H1 (cell line): ENCODE measurements around the gene KLHL5. TPM values are rescaled to one million over a fixed set of nuclear protein-coding genes. Genes with fewer than 3 reads are reported as not detected.

Experiments
- CTCF ChIA-PET: fragments of 300-600 bp; sonication (Branson Sonifier 250); formaldehyde crosslinking; loops from one replicate; lab custom pipeline; 2021; ENCODE audit not compliant: partially characterized antibody; lab: Charles Lee
- POLR2A ChIA-PET: fragments of 300-600 bp; sonication (Branson Sonifier 250); formaldehyde crosslinking; loops from one replicate; lab custom pipeline; 2021; ENCODE audit warnings: inconsistent platforms; ENCODE audit not compliant: partially characterized antibody; lab: Charles Lee
- DNase-seq, 2 experiments: peaks; one replicate each; pipeline versions ENCODE4 v3.0.0 to v3.0.0-alpha.2; 2010 to 2022; ENCODE audit warnings: low spot score in 2 of 2, low read depth in 1 of 2, mixed read lengths in 1 of 2
- FAIRE-seq: peaks from 2 replicates; lab custom pipeline; 2011; peaks lifted over from hg19 to GRCh38; lab: Jason Lieb, UNC
- H2AFZ ChIP-seq: 2 replicates; pipeline ENCODE4 v1.8.1; 2012; ENCODE audit warnings: low read length, inconsistent platforms
- H2AK5ac ChIP-seq: 2 replicates; pipeline ENCODE4 v1.6.1; 2013; ENCODE audit warnings: low read depth, low read length
- H2BK120ac ChIP-seq: replicated peaks from 2 replicates; pipeline ENCODE3; 2013; ENCODE audit warnings: low read depth, low read length, inconsistent platforms
- H2BK12ac ChIP-seq: 2 replicates; pipeline ENCODE4 v1.6.1; 2013; ENCODE audit warnings: low read depth, low read length
- H2BK15ac ChIP-seq: 2 replicates; pipeline ENCODE4 v1.6.1; 2013; ENCODE audit warnings: low read length
- H2BK20ac ChIP-seq: 2 replicates; pipeline ENCODE4 v1.6.1; 2013; ENCODE audit warnings: low read length
- H2BK5ac ChIP-seq: 2 replicates; pipeline ENCODE4 v1.6.1; 2013; ENCODE audit warnings: low read depth, low read length
- H3K14ac ChIP-seq: 2 replicates; pipeline ENCODE4 v1.6.1; 2013; ENCODE audit warnings: inconsistent platforms; ENCODE audit not compliant: insufficient read length
- H3K18ac ChIP-seq: 2 replicates; pipeline ENCODE4 v1.6.1; 2013; ENCODE audit warnings: low read length; ENCODE audit errors: extremely low read depth
- H3K23ac ChIP-seq: 2 replicates; pipeline ENCODE4 v1.6.1; 2013; ENCODE audit warnings: inconsistent platforms; ENCODE audit not compliant: insufficient read length
- H3K23me2 ChIP-seq: 2 replicates; pipeline ENCODE4 v1.6.1; 2013; ENCODE audit warnings: low read depth, low read length
- H3K27ac ChIP-seq: 2 replicates; pipeline ENCODE4 v1.6.1; 2011; ENCODE audit warnings: low read depth, low read length, inconsistent platforms
- H3K27me3 ChIP-seq, 4 experiments: replicated peaks in 1 of 4; 1 replicate in 1 of 4; 2 replicates in 3 of 4; pipeline versions ENCODE4 v1.6.1 to v1.8.1; 2011 to 2013; ENCODE audit warnings: low read length in 3 of 4, mild to moderate bottlenecking in 3 of 4, inconsistent platforms in 2 of 4, mixed read lengths in 2 of 4, moderate library complexity in 1 of 4; ENCODE audit not compliant: control insufficient read depth in 3 of 4, insufficient read depth in 3 of 4; ENCODE audit errors: extremely low read depth in 1 of 4
- H3K36me3 ChIP-seq, 4 experiments: 2 replicates each; pipeline versions ENCODE4 v1.6.1 to v1.8.1; 2011 to 2013; ENCODE audit warnings: mild to moderate bottlenecking in 4 of 4, low read length in 3 of 4, moderate library complexity in 2 of 4, control low read depth in 1 of 4, inconsistent platforms in 1 of 4; ENCODE audit not compliant: insufficient read depth in 4 of 4, control insufficient read depth in 2 of 4
- H3K4ac ChIP-seq: replicated peaks from 2 replicates; pipeline ENCODE3; 2013; ENCODE audit warnings: low read length, low read depth, mixed read lengths, inconsistent platforms; ENCODE audit not compliant: insufficient read length
- H3K4me1 ChIP-seq, 4 experiments: replicated peaks in 1 of 4; 1 replicate in 1 of 4; 2 replicates in 3 of 4; pipeline versions ENCODE4 v1.6.1 to v1.8.1; 2011 to 2013; ENCODE audit warnings: low read length in 3 of 4, inconsistent platforms in 2 of 4, mixed read lengths in 1 of 4; ENCODE audit not compliant: insufficient read depth in 4 of 4, control insufficient read depth in 3 of 4
- H3K4me2 ChIP-seq, 2 experiments: 2 replicates each; pipeline versions ENCODE4 v1.6.1 to v1.8.1; 2011 to 2013; ENCODE audit warnings: low read depth in 2 of 2, low read length in 2 of 2, control low read depth in 1 of 2, inconsistent platforms in 1 of 2, mild to moderate bottlenecking in 1 of 2; ENCODE audit not compliant: insufficient read depth in 1 of 2
- H3K4me3 ChIP-seq, 4 experiments: fragments of 200-600, 300-600 bp in 1 of 4; sonication (generic), shearing (Covaris generic), sonication (Bioruptor Twin) in 1 of 4; 2 replicates each; pipeline versions ENCODE4 v1.5.1 to v1.8.1; 2011 to 2016; ENCODE audit warnings: low read length in 4 of 4, low read depth in 3 of 4, control low read depth in 2 of 4, inconsistent platforms in 2 of 4, mild to moderate bottlenecking in 2 of 4, mixed read lengths in 1 of 4, moderate library complexity in 1 of 4; ENCODE audit not compliant: insufficient read depth in 2 of 4; ENCODE audit errors: extremely low read depth in 1 of 4
- H3K56ac ChIP-seq: replicated peaks from 2 replicates; pipeline ENCODE3; 2013; ENCODE audit warnings: low read depth, mild to moderate bottlenecking, mixed read lengths, low read length, inconsistent platforms; ENCODE audit not compliant: insufficient read length
- H3K79me1 ChIP-seq: 2 replicates; pipeline ENCODE4 v1.6.1; 2013; ENCODE audit warnings: low read depth, low read length, control low read depth
- H3K79me2 ChIP-seq, 2 experiments: 2 replicates each; pipeline versions ENCODE4 v1.6.1 to v1.8.1; 2012 to 2013; ENCODE audit warnings: low read length in 2 of 2, mild to moderate bottlenecking in 2 of 2, inconsistent platforms in 1 of 2; ENCODE audit not compliant: insufficient read depth in 2 of 2, control insufficient read depth in 1 of 2
- H3K9ac ChIP-seq, 4 experiments: replicated peaks in 1 of 4; 1 replicate in 1 of 4; 2 replicates in 3 of 4; pipeline versions ENCODE4 v1.6.1 to v1.8.1; 2011 to 2013; ENCODE audit warnings: low read depth in 3 of 4, low read length in 3 of 4, control low read depth in 2 of 4, mild to moderate bottlenecking in 2 of 4, moderate library complexity in 2 of 4, inconsistent platforms in 1 of 4; ENCODE audit errors: extremely low read depth in 1 of 4
- H3K9me3 ChIP-seq, 2 experiments: 2 replicates each; pipeline versions ENCODE4 v1.6.1 to v1.8.1; 2012 to 2013; ENCODE audit warnings: mild to moderate bottlenecking in 2 of 2, moderate library complexity in 2 of 2, control low read depth in 1 of 2, inconsistent platforms in 1 of 2, low read depth in 1 of 2, low read length in 1 of 2, mixed read lengths in 1 of 2; ENCODE audit not compliant: insufficient read depth in 2 of 2
- H4K20me1 ChIP-seq, 2 experiments: replicated peaks in 1 of 2; 2 replicates each; pipeline versions ENCODE3 to v1.8.1; 2011 to 2013; ENCODE audit warnings: inconsistent platforms in 2 of 2, low read length in 2 of 2, mild to moderate bottlenecking in 1 of 2; ENCODE audit not compliant: insufficient read depth in 2 of 2, control insufficient read depth in 1 of 2
- H4K5ac ChIP-seq: 2 replicates; pipeline ENCODE4 v1.6.1; 2013; ENCODE audit warnings: low read length, low read depth, mixed read lengths, inconsistent platforms; ENCODE audit not compliant: insufficient read length
- H4K8ac ChIP-seq: 2 replicates; pipeline ENCODE4 v1.8.0; 2013; ENCODE audit warnings: mild to moderate bottlenecking, moderate library complexity, low read length, inconsistent platforms; ENCODE audit not compliant: insufficient read depth; ENCODE audit errors: extremely low read depth
- H4K91ac ChIP-seq: replicated peaks from 2 replicates; pipeline ENCODE3; 2013; ENCODE audit warnings: low read length, mixed read lengths, inconsistent platforms; ENCODE audit not compliant: insufficient read length
- CREB1 ChIP-seq: IDR thresholded peaks from 2 replicates; pipeline ENCODE4 v1.6.1; 2012; ENCODE audit warnings: inconsistent platforms
- POU5F1 ChIP-seq: IDR thresholded peaks from 2 replicates; pipeline ENCODE4 v1.6.1; 2011; ENCODE audit warnings: low read depth, mild to moderate bottlenecking, low read length, moderate library complexity
- SIX5 ChIP-seq: IDR thresholded peaks from 2 replicates; pipeline ENCODE4 v1.6.1; 2011; ENCODE audit warnings: mild to moderate bottlenecking, low read depth, low read length
- WGBS, 2 experiments: shearing (Covaris generic) in 1 of 2; methylation state at CpG; one replicate each; pipeline versions ENCODE4 v1.1.6 to v1.1.7; 2013 to 2015; ENCODE audit warnings: low lambda C conversion rate in 2 of 2, mixed read lengths in 2 of 2, inconsistent platforms in 1 of 2, low coverage in 1 of 2, missing lambda C conversion rate in 1 of 2; ENCODE audit not compliant: insufficient replicate concordance in 2 of 2, insufficient coverage in 1 of 2, insufficient read length in 1 of 2; ENCODE audit errors: extremely low coverage in 1 of 2, missing lambda C conversion rate in 1 of 2; 5-methylcytosine and 5-hydroxymethylcytosine counted together
- polyA plus RNA-seq, 7 experiments: library from polyadenylated mRNA; depleted of rRNA in 3 of 7; stranded (reverse) in 5 of 7; unstranded in 2 of 7; fragments of >200 nt in 5 of 7; fragments of 200-250 nt in 2 of 7; gene quantifications; 1 replicate in 5 of 7; 2 replicates in 1 of 7; 4 replicates in 1 of 7; pipeline versions ENCODE4 v1.2.1 to v1.2.3, GENCODE V29; 2011 to 2013; ENCODE audit warnings: missing spikeins in 2 of 7, mixed read lengths in 2 of 7
- total RNA-seq: library from RNA; stranded (reverse); fragmentation: NEBNext Ultra II Directional; extraction: Animal tissue kit (Norgen Biotek cat#: 25700); gene quantifications from 2 replicates; pipeline ENCODE4 v1.2.1, GENCODE V29; 2021

The KLHL5 gene
- total and polyA plus RNA-seq, 2 of the 8 experiments (the other 6 are each of a cell fraction or from before 2014, with no cell fraction given): 13.0 to 23.6 TPM

- H3K18ac ChIP-seq: no peak overlapping the region
- no peak overlapping the region for H3K27ac ChIP-seq
- no peaks in the 10 kb centered on the region for H3K23me2 ChIP-seq
- no peaks in the 10 kb centered on the region for H3K79me1 ChIP-seq
- H3K4me2 ChIP-seq: no peak overlapping the region
- CTCF ChIA-PET: no interaction called here
- no peak overlapping the region for H3K4ac ChIP-seq
- no peak for DNase-seq
- POLR2A ChIA-PET: no interaction called here
- no peak overlapping the region for H2BK15ac ChIP-seq
- H2AK5ac ChIP-seq: no peak overlapping the region
- no peak overlapping the region for H3K4me3 ChIP-seq
- H3K56ac ChIP-seq: no peak overlapping the region
- H3K79me2 ChIP-seq: no peaks in the 10 kb centered on the region
- no peak overlapping the region for H2AFZ ChIP-seq
- H3K23ac ChIP-seq: no peak overlapping the region
- H3K27me3 ChIP-seq: no peaks in the 10 kb centered on the region
- TF ChIP-seq SIX5 (no peak), CREB1 (no peak), POU5F1 (no peak)
- TF ChIP-seq, all 59 proteins: peak for 0
- Histone ChIP-seq H4K5ac (no peak overlapping the region), H2BK12ac (no peak overlapping the region), H4K20me1 (no peaks in the 10 kb centered on the region), H2BK5ac (no peak overlapping the region), H3K9ac (no peak overlapping the region), H4K8ac (no peak overlapping the region), H2BK120ac (no peak overlapping the region), H3K4me1 (no peaks in the 10 kb centered on the region), H3K36me3 (no peaks in the 10 kb centered on the region), H3K9me3 (no peaks in the 10 kb centered on the region), H2BK20ac (no peak overlapping the region), H3K14ac (no peak overlapping the region), H4K91ac (no peak overlapping the region)
- FAIRE-seq: no peak
- WGBS, 2 experiments: 82% methylated on average over 4 of the region's 4 CpGs; no CpG with 5 or more reads in 1 of the 2 experiments
Observed at GRCh38 chr4:39025552-39026085, 36.4 kb upstream of the KLHL5 start.
